Adrenal gland (tissue), 5 donors: ENCODE results near the gene MSRB3.

Experiments used
- POLR2A ChIP-seq, 2 donors: fragments of 450-650 bp; IDR thresholded peaks; one replicate each; pipeline ENCODE4 v1.6.1; 2017; ENCODE audit warnings: antibody characterized with exemption in 2 of 2, mild to moderate bottlenecking in 2 of 2, moderate library complexity in 1 of 2
- TF ChIP-seq, protein P1 (sequence below), 6 experiments: fragments of 450-650 bp in 4 of 6; fragments of 200-600 bp in 2 of 6; sonication (generic) in 1 of 6; IDR thresholded peaks; 1 replicate in 5 of 6; 2 replicates in 1 of 6; pipeline versions ENCODE4 v1.5.1 to v1.8.0; 2016 to 2021; ENCODE audit warnings: antibody characterized with exemption in 6 of 6, mild to moderate bottlenecking in 2 of 6, moderate library complexity in 1 of 6
- donor health status: DM: no; HTN: no; CAD: no.

DNA sequence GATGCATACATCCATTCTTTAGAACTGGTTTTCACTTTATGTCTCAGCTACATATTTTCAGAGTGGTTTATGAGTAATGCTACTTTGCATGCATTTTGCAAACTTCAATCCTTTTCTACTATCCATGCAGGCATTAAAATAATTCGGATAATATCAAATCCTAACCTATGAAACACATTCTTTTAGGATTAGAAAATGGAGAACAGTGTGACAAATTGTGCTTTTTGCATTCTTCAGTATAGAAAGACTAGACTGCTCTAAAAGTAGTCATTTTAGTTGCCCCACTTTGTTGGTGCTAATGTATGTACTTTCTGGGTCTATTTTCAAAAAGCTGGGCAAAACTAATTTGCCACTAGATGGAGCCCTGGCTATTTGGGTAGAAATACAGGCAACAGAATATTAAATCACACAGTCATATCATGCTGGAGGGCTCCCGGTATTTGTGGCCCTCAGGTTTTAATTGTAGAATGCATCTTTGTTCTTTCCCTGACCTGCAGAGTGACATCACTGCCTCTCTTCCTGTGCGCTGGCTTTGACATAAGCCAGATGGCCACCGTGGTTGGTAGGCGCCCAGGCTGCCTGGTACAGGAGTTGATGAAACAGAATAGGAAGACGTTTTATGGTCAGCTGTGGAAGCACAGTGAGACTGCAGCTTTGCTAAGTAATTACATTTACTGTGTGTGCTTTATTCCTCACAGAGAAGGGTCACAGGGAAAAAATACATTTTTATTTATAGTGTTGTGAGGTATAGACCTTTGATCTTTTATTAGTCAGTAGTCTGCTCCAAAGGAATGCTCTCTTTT is 28.1 kb downstream of the MSRB3 start:
- TF ChIP-seq, protein P1, sequence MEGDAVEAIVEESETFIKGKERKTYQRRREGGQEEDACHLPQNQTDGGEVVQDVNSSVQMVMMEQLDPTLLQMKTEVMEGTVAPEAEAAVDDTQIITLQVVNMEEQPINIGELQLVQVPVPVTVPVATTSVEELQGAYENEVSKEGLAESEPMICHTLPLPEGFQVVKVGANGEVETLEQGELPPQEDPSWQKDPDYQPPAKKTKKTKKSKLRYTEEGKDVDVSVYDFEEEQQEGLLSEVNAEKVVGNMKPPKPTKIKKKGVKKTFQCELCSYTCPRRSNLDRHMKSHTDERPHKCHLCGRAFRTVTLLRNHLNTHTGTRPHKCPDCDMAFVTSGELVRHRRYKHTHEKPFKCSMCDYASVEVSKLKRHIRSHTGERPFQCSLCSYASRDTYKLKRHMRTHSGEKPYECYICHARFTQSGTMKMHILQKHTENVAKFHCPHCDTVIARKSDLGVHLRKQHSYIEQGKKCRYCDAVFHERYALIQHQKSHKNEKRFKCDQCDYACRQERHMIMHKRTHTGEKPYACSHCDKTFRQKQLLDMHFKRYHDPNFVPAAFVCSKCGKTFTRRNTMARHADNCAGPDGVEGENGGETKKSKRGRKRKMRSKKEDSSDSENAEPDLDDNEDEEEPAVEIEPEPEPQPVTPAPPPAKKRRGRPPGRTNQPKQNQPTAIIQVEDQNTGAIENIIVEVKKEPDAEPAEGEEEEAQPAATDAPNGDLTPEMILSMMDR (IDR thresholded peaks at IDR 0.05): peak in 5 of 6 experiments; percentile 15 to 47 (median 29)
- TF ChIP-seq POLR2A (IDR thresholded peaks at IDR 0.05): no peak
